CD4-positive, alpha-beta T cell treated with Interleukin-1 beta for 1 hour (primary cell): ENCODE measurements around the gene CAST.

ENCODE experiments used
- DNase-seq, 2 donors: peaks; one replicate each; pipeline ENCODE4 v3.0.0-alpha.2; 2020 to 2022

CAST gene

DNA sequence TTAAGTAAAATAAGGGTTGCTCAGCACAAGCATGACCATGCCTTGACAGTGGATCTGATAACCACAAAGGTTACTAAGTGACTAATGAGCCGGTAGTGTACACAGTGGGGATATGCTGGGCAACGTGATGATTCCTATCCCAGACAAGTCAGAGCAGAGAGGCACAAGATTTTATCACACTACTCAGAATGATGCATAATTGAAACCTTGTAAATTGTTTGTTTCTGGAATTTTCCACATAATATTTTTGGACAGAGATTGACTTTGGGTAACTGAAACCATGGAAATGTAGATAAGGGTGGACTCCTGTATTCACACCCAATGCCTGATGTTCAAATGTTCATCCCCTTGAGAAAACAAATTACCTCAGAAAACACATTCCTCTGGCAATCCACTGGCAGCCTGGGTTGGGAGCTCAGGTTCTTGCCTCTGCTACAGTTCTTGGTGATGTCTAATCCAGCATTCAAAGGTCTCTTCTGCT, 161.8 kb downstream of the CAST start:
- no peak for DNase-seq
